HG02943 (cell line): ENCODE data around the gene MICAL1.

Experiments used
- ATAC-seq: cut with Tn5 transposase; IDR thresholded peaks from one replicate; pipeline ENCODE4 v1.9.1; 2021; ENCODE audit warnings: mild to moderate bottlenecking, low read depth, moderate library complexity; ENCODE audit not compliant: unreplicated experiment

MICAL1 gene

GRCh38 chr6:109440331-109441068 lies 15.1 kb downstream of the MICAL1 start, which contains the start of the genes PPIL6 and SMPD2:
TSS of gene PPIL6 (minus strand) at chr6:109440628. CDS start at chr6:109440590, 38 bp downstream.
TSS of gene SMPD2 (plus strand) at chr6:109440724. CDS start at chr6:109441122, 398 bp downstream.
- ATAC-seq: peak; percentile 79

GRCh38 chr6:109436041-109436440 lies 19.5 kb downstream of the MICAL1 start:
- ATAC-seq: no peak

GRCh38 chr6:109434456-109434855 lies 21.1 kb downstream of the MICAL1 start:
- ATAC-seq: no peak

DNA sequence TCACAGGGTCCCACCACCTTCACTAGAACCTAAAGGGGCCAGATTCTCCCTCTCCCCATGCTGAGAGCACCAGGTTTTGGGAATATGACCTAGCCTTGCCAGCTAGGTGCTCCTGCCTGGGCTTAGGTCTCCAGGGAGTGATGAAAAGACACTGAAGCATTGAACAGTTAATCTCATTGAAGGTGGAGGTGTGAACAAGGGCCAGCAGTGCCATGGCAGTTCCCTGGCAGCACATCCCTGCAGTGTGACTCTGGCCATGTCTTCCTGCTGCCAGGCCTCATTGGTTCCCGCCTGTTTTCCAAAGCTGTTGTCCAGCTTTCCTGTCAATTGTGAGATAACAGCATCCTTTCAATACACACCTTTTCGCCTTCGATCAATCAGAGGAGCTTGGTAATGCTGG lies 26.1 kb downstream of the MICAL1 start:
- no peak for ATAC-seq

DNA sequence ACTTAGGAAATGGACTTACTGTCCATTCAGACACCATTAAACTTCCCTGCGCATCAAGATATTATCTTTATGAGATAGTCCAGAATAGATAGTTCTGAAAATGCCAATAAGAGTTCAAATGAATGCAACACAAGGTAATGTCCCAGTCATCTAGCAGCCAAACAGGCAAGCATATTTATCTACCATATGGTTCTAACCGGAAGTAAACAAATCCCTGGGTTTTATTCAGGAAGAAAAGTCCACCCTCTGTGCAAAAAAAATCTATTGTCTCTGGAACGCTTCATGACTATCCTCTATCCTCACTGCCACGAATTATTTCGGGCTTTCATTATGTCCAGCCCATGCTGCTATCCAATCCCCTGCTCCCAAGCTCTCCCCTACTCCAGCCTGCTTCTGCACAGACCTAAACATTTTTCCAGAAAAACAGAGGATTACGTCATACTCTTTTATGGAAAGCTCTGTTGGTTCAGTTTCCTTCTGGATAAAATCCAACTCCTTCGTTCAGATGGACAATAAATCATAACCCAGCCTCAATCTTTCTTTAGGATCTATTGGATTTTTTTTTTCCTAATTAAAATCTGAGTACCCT lies 26.6 kb downstream of the MICAL1 start:
- no peak for ATAC-seq

- no peak for ATAC-seq
These were observed 30.6 kb downstream of the MICAL1 start for GRCh38 chr6:109424946-109425345.

DNA sequence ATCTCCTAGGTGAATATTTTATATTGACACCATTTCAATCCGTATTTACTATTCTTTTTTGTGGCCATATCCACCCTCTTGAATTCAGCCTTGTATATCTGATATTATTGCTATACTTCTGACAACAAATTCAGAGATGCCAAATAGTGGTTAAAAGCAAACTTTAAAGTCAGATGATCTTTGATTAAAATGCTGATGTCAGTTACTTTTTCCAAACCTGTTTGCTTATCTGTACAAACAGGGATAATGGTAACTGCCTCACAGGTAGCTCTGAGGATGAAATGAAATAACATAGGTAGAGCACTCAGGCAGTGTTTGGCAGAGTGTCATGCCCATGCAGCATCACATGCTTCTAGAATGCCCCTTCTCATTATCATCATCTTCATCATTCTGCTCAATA lies 34.4 kb downstream of the MICAL1 start:
- ATAC-seq: no peak

DNA sequence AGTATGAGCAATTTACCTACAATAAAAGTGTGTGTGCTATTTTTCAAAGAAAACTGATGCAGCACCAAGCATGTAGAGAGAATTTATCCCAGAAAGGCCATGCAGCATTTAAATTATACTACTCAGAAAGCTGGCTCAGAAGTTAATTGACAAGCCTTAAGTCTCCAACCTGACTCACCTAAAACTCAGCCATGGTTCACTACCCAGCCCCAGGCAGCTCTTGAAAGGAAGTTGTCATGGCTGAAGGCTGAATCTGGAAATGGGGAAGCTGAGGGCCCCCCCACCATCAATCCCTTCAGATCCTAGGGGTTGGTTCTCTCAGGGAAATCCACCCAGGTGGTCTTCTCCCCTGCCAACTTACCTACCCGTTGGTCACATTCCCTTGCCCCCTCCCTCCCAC lies 34.8 kb downstream of the MICAL1 start:
- no peak for ATAC-seq

DNA sequence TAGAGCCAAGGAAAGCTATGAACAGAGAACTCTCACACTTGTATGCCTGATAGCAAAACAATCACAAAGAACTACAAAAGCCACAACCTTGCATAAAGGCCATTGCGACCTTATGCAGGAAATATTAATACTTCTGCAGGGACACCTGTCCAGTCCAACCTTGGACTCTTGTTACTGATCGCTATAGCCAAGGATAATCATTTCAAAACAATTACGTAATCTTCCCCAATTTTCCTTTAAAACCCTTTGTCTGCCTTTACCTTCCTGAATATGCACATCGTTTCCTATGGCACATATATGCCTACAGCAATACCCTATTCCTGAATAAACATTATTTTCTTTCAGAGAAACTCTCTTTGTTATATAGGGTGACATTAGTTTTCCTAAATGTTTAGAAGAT lies 37.9 kb downstream of the MICAL1 start:
- no peak for ATAC-seq

- no peak for ATAC-seq
These were observed 44.5 kb downstream of the MICAL1 start for GRCh38 chr6:109411034-109411433.

GRCh38 chr6:109406196-109406595 lies 49.4 kb downstream of the MICAL1 start:
- no peak for ATAC-seq

- no peak for ATAC-seq
These were observed 58.6 kb downstream of the MICAL1 start for GRCh38 chr6:109397020-109397419.

DNA sequence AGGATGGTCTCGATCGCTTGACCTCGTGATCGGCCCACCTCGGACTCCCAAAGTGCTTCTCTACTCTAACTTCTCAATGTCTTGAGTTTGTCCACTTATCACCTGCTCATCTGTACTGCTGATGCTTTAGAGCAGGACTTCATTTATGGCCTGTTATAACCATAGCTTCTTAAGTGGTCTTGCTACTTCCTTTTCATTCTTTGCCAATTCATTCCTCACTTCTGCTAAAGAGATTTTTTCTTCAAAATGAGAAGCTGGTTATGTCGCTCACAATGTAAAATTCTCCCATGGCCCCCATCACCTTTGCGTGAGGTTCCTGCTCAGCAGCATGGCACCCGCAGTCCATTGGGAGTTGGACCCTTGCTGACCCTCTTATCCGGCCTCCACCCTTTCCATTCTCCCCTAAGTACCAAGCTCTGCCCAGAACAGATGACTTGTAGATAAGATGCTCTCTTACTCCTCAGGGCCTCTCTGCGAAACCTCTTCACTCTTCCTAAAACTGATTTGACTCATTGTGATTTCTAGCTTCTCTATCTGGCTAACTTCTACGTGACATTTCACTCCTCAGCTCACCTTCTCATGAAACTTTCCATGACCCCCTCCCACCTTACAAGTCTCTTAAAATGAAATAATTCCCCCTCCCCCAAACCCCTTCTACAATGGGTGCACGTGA lies 59.4 kb downstream of the MICAL1 start:
- ATAC-seq: no peak
